WI38 (cell line): ENCODE data around the gene FEV.

ENCODE experiments used
- H3K4me3 ChIP-seq: 2 replicates; pipeline ENCODE4 v1.5.1; 2011; ENCODE audit warnings: low read depth, mild to moderate bottlenecking, control low read depth, low read length
- TF ChIP-seq, protein P1 (sequence below): IDR thresholded peaks from 2 replicates; pipeline ENCODE4 v1.5.1; 2012; ENCODE audit warnings: low read depth, mild to moderate bottlenecking, control low read depth, low read length

The FEV gene

DNA sequence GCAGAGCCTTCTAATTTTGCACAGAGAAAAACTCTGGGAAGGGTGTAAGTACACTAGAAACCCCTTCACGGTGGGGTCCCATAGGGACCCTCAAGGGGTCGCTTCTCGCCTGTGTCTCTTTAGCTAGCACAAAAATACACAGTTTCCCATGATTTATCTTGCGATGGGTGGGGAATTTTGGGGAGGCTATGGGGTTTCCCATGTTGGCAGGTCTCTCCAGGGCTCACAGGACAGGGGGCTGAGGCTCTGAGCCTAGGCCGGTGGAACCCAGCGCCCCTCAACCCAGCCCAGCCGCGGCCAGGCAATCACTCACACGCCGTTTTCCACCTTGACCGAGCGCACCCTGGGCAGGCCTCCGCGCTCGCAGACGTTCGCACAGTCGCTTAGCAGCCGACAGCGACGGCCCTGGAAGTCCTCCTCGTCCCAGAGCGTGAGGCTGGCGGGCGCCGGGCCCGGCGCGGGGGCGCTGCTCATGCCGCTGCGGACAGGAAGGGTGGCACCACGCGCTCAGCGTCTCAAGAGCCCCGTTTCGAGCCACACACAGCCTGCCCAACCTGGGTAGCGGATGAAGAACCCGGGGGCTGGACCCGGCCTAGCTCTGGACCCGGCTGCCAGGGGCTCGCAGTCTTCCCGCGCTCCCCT, 7.8 kb upstream of the FEV start:
- TF ChIP-seq, protein P1, sequence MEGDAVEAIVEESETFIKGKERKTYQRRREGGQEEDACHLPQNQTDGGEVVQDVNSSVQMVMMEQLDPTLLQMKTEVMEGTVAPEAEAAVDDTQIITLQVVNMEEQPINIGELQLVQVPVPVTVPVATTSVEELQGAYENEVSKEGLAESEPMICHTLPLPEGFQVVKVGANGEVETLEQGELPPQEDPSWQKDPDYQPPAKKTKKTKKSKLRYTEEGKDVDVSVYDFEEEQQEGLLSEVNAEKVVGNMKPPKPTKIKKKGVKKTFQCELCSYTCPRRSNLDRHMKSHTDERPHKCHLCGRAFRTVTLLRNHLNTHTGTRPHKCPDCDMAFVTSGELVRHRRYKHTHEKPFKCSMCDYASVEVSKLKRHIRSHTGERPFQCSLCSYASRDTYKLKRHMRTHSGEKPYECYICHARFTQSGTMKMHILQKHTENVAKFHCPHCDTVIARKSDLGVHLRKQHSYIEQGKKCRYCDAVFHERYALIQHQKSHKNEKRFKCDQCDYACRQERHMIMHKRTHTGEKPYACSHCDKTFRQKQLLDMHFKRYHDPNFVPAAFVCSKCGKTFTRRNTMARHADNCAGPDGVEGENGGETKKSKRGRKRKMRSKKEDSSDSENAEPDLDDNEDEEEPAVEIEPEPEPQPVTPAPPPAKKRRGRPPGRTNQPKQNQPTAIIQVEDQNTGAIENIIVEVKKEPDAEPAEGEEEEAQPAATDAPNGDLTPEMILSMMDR = no peak
- no peak overlapping the region for H3K4me3 ChIP-seq

DNA sequence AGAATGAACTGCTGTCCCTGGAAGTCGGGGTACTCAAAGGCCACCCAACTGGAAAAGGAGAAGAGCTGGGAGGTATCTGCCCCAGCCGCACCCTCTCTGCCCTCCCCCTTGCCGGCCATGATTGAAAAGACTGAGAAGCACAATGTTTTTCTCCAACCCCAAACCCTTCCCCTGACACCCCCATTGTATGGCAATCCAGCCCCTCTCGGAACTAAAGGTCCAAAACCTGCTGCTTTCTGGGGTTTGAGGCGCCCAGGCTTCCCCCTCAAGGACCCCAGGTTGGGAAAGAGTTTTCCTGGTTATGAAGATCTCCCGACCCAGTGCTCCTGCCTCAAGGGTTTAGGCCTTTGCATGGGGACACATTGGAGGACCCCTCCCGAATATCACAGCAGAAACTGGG, 7.2 kb upstream of the FEV start:
- TF ChIP-seq, protein P1 = no peak
- no peak overlapping the region for H3K4me3 ChIP-seq

DNA sequence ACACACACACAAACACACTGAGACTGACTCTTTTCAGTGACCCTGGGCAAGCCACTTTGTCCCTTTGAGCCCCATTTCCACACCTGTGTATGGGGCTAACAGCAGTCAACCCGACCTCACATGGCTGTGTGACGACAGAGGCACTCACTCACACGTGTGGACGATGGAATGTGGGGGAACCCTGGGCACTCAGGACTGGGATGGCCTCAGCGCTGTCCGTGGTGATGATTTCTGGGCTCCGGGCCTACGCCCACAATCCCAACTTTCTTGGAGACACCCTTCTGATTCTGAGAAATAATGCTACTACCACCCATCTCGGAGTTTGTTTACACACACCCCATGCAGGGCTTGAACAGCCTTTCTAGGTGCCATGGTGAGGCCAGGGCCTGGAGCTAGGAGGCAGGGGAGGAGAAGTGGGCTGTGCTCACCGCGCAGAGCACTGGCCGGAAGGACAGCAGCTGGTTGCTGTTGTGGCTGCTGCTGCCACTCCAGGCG, 6.7 kb upstream of the FEV start:
- no peak overlapping the region for H3K4me3 ChIP-seq

DNA sequence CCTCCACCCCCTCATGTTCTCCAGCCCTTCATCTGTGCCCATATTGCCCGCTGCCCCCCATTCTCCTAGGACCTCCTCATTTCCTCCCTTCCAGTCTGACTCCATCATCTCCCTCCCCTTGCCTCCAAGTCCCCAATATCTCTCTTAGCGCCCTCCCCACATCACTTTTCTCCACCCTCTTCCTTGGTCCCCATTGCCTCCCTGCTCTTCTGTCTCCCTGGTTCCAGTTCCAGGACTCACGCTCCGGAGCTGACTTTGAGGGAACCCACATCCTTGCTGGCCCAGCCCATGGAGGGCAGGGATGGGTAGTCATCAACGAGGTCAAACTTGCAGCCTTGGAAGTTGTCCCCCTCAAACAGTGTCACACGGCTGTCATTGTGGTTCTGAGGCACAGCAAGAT, 5.6 kb upstream of the FEV start:
- TF ChIP-seq, protein P1 = no peak
- H3K4me3 ChIP-seq = no peak overlapping the region

More for the DNA sequence above, 6.7 kb upstream of the FEV start:
- TF ChIP-seq, protein P1 = no peak

DNA sequence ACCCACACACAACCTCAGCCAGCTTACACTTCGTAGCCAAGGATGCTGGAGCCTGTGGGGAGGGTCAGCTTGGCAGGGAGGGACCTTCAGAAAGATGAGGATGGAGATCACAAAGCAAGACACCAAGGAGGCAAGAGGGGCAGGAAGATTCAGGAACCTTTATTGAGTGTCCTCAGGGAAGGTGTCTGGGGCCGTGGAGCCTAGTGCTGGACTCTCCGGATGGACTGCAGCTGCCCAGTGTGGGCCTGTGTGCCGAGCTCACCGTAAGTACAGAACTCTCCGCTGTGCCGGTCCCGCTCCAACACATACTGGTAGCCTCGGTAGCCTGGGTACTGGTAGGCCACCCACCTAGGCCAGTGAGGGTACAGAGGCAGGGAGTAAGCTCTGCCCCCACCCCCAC, 5.1 kb upstream of the FEV start:
- H3K4me3 ChIP-seq = no peak overlapping the region
- TF ChIP-seq, protein P1 = no peak

DNA sequence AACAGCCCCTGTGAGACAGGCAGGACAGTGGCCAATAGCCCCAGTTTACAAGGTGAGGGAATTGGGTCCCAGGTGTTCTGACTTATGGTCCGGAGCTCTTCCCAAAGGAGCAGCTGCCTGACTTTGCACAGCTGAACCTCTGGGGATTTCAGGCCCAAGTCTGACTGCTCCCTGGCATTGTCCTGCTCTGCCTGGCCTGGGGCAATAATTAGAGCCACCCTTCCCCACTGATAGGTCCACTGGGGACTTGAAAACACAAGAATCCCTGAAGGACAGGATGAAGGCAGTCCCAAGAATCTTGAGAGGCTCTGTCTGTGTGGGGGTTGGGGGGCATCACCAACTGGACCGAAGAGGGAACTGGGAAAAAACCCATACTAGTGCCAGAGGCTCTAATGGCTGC, 3.7 kb upstream of the FEV start:
- TF ChIP-seq, protein P1 = no peak
- H3K4me3 ChIP-seq = no peak overlapping the region

DNA sequence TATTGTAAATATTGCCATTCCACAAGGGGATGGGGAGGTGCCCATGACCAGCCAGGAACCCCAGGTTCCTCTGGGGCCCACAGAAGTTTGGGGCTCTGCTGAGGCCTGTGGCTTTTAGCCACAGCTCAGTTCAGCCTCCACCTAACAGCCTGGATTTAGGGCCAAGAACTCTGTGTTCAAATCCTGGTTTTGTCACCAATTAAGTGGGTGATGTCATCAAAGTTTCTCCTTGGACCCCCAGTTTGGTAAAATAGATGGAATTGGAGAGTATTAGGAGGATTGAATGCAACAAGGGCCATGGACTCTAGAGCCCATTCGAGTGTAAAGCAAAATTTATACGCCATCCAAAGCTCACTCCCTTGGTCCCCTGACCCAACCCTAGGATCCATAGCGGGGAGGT, 3.2 kb upstream of the FEV start:
- TF ChIP-seq, protein P1 = no peak
- no peak overlapping the region for H3K4me3 ChIP-seq
